ENCODE measurements around the gene STARD9. TPM values are rescaled to one million over a fixed set of nuclear protein-coding genes. Genes with fewer than 3 reads are reported as not detected.
A peak's percentile ranks its signal among the peaks of the same experiment; 100 is the strongest.

The STARD9 gene
- total and polyA plus RNA-seq, 9 of the 15 experiments (the other 6 are each of a cell fraction or from before 2014, with no cell fraction given): 0.45 to 6.0 (median 3.6) TPM

DNA sequence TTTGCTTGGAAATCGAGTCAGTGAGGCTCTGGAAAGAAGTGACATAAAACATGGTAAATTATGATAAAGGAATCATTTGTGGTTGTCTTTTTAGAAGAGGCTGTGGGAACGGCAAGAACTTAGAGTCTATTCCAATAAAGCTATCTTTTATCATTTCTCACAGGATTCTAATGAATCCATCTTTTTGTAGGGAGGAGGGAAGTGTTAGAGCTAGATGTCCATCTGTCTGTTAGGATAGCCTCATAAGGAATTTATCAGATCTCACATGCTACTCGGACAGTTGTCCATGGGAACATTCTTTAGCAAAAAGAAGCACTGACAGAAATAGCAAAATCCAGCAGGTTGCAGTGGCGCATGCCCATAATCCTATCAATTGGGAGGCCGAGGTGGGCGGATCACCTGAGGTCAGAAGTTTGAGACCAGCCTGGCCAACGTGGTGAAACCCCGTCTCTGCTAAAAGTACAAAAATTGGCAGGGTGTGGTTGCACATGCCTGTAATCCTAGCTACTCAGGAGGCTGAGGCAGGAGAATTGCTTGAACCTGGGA, 37.0 kb downstream of the STARD9 start (continued):
- TF ChIP-seq, protein P1, sequence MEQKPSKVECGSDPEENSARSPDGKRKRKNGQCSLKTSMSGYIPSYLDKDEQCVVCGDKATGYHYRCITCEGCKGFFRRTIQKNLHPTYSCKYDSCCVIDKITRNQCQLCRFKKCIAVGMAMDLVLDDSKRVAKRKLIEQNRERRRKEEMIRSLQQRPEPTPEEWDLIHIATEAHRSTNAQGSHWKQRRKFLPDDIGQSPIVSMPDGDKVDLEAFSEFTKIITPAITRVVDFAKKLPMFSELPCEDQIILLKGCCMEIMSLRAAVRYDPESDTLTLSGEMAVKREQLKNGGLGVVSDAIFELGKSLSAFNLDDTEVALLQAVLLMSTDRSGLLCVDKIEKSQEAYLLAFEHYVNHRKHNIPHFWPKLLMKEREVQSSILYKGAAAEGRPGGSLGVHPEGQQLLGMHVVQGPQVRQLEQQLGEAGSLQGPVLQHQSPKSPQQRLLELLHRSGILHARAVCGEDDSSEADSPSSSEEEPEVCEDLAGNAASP (IDR thresholded peaks at IDR 0.05): no peak
- TF ChIP-seq MTA2 (IDR thresholded peaks at IDR 0.05; ENCODE audit: low read depth) (0 out of 2 replicates have a peak, but pooled peaks have one; percentile 15), C11orf30 (IDR thresholded peaks at IDR 0.05; ENCODE audit: low read depth) (no peak), ILK (tag; IDR thresholded peaks at IDR 0.05; ENCODE audit: borderline replicate concordance, low read depth) (no peak), CHD1 (IDR thresholded peaks at IDR 0.05; ENCODE audit: low read length) (no peak), MEF2D (tag; conservative IDR thresholded peaks at IDR 0.05; ENCODE audit: low read depth) (no peak), TCF7L2 (IDR thresholded peaks at IDR 0.05; ENCODE audit: low read depth, low read length) (no peak), TFAP4 (CRISPR knock-in tag; IDR thresholded peaks at IDR 0.05; ENCODE audit: borderline replicate concordance) (no peak), HMGXB4 (CRISPR knock-in tag; IDR thresholded peaks at IDR 0.05) (no peak), GATA2 (CRISPR knock-in tag; IDR thresholded peaks at IDR 0.05) (no peak), RFX1 (IDR thresholded peaks at IDR 0.05) (no peak), IFI16 (CRISPR knock-in tag; IDR thresholded peaks at IDR 0.05) (no peak), KDM2B (CRISPR knock-in tag; IDR thresholded peaks at IDR 0.05) (no peak), ZKSCAN3 (CRISPR knock-in tag; IDR thresholded peaks at IDR 0.05) (no peak), CREBBP (IDR thresholded peaks at IDR 0.05; ENCODE audit: low read depth, low read length) (no peak), ZNF12 (CRISPR knock-in tag; IDR thresholded peaks at IDR 0.05) (no peak), DPF2 (IDR thresholded peaks at IDR 0.05) (0 out of 2 replicates have a peak, but pooled peaks have one; percentile 17), KAT8 (IDR thresholded peaks at IDR 0.05; ENCODE audit: low read depth) (no peak), SNIP1 (IDR thresholded peaks at IDR 0.05; ENCODE audit: low read depth) (no peak), SRF (CRISPR knock-in tag; IDR thresholded peaks at IDR 0.05) (0 out of 4 replicates have a peak, but pooled peaks of 1 of the 2 experiments have one; percentile 42), CBFA2T3 (IDR thresholded peaks at IDR 0.05) (peak; percentile 70), EHMT2 (IDR thresholded peaks at IDR 0.05) (no peak), SMARCE1 (IDR thresholded peaks at IDR 0.05) (0 out of 2 replicates have a peak, but pooled peaks have one; percentile 17), ZFPM2 (CRISPR knock-in tag; IDR thresholded peaks at IDR 0.05) (no peak), PRPF4 (IDR thresholded peaks at IDR 0.05; ENCODE audit: insufficient read depth, low read depth, low read length, poor library complexity, severe bottlenecking) (no peak), CTBP1 (IDR thresholded peaks at IDR 0.05; ENCODE audit: borderline replicate concordance) (0 out of 2 replicates have a peak, but pooled peaks have one; percentile 8), ARID1B (IDR thresholded peaks at IDR 0.05) (peak; percentile 65), PHB2 (IDR thresholded peaks at IDR 0.05; ENCODE audit: low read depth) (no peak), SAP30 (IDR thresholded peaks at IDR 0.05; ENCODE audit: borderline replicate concordance, insufficient read depth, low read depth, low read length, poor library complexity, severe bottlenecking) (no peak)
